GM18526 (cell line): ENCODE measurements around the gene PLEK2.

Experiments
- POLR2A ChIP-seq: IDR thresholded peaks from 3 replicates; pipeline ENCODE4 v1.6.1; 2011; ENCODE audit not compliant: insufficient read length; ENCODE audit errors: extremely low read depth

The PLEK2 gene

GRCh38 chr14:67411820-67412421, at the start of gene PLEK2:
Gene PLEK2, minus strand, starts transcription at chr14:67412165. Its CDS starts 106 bp downstream, at chr14:67412059.
- no peak for TF ChIP-seq POLR2A

GRCh38 chr14:67461341-67461985, 49.5 kb upstream of the PLEK2 start:
- TF ChIP-seq POLR2A = no peak

- no peak for TF ChIP-seq POLR2A
Observed at GRCh38 chr14:67459336-67459735, 47.4 kb upstream of the PLEK2 start.

GRCh38 chr14:67457782-67458181, 45.8 kb upstream of the PLEK2 start:
- TF ChIP-seq POLR2A = no peak

- TF ChIP-seq POLR2A = no peak
Observed at GRCh38 chr14:67456732-67457131, 44.8 kb upstream of the PLEK2 start.

GRCh38 chr14:67453575-67454300, 41.8 kb upstream of the PLEK2 start:
- TF ChIP-seq POLR2A = no peak

GRCh38 chr14:67449096-67449495, 37.1 kb upstream of the PLEK2 start:
- no peak for TF ChIP-seq POLR2A

GRCh38 chr14:67447033-67447381, 35.0 kb upstream of the PLEK2 start:
- no peak for TF ChIP-seq POLR2A

- no peak for TF ChIP-seq POLR2A
Observed at GRCh38 chr14:67446371-67447032, 34.5 kb upstream of the PLEK2 start.

- TF ChIP-seq POLR2A = no peak
Observed at GRCh38 chr14:67444395-67444794, 32.4 kb upstream of the PLEK2 start.

GRCh38 chr14:67442139-67442906, 30.4 kb upstream of the PLEK2 start:
- TF ChIP-seq POLR2A = no peak

GRCh38 chr14:67441672-67442071, 29.7 kb upstream of the PLEK2 start:
- TF ChIP-seq POLR2A = no peak

GRCh38 chr14:67441256-67441655, 29.3 kb upstream of the PLEK2 start:
- TF ChIP-seq POLR2A = no peak

- TF ChIP-seq POLR2A = no peak
Observed at GRCh38 chr14:67440513-67440912, 28.5 kb upstream of the PLEK2 start.

- TF ChIP-seq POLR2A = no peak
Observed at GRCh38 chr14:67438969-67439368, 27.0 kb upstream of the PLEK2 start.
